ENCODE results near the gene AKT3.

AKT3 gene

DNA sequence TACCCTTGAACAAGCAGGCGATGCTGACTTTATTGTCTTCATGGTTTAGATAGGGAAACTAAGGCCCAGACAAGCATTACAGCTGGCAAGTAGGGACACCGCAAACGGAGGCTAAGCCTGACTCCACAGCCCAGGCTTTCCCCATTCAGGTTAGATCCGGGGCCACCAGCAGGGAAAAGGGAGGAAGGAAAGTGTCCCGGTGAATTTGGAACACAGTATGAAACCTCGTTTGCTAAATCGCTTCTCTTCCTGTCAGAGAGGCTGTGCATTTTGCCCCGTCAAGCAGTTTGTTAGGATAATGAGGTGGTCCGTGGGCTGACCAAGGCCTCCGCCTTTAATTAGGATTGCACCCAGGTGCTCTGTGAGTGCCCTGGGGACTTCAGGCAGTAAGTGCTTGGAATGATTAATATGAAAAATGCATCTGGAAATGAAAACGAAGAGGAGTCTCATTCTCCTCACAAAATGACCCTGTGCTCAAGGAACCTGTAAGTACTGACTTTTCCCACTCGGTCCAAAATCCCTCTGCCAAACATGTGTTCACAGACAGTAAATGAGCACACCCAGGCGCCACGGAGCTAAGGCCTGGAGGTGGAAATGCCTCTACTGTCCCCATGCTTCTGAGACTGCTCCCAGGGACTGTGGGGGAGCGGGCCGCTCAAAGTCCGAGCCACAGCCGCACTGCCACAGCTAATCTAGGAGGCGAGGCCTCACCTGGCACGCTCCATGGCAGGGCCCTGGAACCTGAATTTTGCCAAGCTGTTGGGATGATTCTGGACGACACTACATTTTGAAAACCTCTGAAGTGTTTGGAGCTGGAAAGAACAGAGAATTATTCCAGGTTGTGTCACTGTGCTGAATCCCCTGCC, 360.1 kb downstream of the AKT3 start:
- H3K4me3 Mint-ChIP-seq = no peak overlapping the region
- no peaks in the 10 kb centered on the region for H3K27me3 Mint-ChIP-seq (ENCODE audit: low read depth, poor library complexity)
- peaks cover 28% of the 10 kb centered on the region for H3K4me1 Mint-ChIP-seq
- DNase-seq = no peak
- TF ChIP-seq, protein P1, sequence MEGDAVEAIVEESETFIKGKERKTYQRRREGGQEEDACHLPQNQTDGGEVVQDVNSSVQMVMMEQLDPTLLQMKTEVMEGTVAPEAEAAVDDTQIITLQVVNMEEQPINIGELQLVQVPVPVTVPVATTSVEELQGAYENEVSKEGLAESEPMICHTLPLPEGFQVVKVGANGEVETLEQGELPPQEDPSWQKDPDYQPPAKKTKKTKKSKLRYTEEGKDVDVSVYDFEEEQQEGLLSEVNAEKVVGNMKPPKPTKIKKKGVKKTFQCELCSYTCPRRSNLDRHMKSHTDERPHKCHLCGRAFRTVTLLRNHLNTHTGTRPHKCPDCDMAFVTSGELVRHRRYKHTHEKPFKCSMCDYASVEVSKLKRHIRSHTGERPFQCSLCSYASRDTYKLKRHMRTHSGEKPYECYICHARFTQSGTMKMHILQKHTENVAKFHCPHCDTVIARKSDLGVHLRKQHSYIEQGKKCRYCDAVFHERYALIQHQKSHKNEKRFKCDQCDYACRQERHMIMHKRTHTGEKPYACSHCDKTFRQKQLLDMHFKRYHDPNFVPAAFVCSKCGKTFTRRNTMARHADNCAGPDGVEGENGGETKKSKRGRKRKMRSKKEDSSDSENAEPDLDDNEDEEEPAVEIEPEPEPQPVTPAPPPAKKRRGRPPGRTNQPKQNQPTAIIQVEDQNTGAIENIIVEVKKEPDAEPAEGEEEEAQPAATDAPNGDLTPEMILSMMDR (IDR thresholded peaks at IDR 0.05) = no peak
- H3K9me3 Mint-ChIP-seq = no peaks in the 10 kb centered on the region
- no peaks in the 10 kb centered on the region for H3K36me3 Mint-ChIP-seq (ENCODE audit: low read depth)
- no peak overlapping the region for H3K27ac Mint-ChIP-seq

DNA sequence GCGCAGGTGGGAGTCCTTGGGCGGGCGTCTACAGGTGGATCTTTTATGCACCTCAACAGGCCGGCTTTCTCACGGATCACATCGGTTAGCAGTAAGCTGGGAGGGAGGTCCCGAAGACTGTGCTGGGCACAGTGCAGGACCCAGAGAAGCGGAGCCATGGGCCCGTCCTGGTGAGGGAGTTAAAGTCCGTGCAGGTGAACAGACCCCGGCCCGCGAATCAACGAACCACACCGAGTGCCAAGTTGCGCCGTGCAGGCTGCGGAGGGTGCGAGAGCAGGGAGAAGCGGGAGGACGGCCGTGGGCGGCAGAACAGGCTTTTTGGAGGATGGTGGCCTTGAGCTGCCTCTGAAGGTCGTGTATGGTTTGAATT, 360.9 kb downstream of the AKT3 start:
- Mint-ChIP-seq H3K4me3 (no peak overlapping the region), H3K36me3 (ENCODE audit: low read depth) (no peaks in the 10 kb centered on the region), H3K27ac (no peak overlapping the region), H3K4me1 (peaks cover 20% of the 10 kb centered on the region), H3K9me3 (no peaks in the 10 kb centered on the region), H3K27me3 (ENCODE audit: low read depth, poor library complexity) (peaks cover 5% of the 10 kb centered on the region)
- DNase-seq = no peak
- TF ChIP-seq, protein P1 (IDR thresholded peaks at IDR 0.05) = no peak

DNA sequence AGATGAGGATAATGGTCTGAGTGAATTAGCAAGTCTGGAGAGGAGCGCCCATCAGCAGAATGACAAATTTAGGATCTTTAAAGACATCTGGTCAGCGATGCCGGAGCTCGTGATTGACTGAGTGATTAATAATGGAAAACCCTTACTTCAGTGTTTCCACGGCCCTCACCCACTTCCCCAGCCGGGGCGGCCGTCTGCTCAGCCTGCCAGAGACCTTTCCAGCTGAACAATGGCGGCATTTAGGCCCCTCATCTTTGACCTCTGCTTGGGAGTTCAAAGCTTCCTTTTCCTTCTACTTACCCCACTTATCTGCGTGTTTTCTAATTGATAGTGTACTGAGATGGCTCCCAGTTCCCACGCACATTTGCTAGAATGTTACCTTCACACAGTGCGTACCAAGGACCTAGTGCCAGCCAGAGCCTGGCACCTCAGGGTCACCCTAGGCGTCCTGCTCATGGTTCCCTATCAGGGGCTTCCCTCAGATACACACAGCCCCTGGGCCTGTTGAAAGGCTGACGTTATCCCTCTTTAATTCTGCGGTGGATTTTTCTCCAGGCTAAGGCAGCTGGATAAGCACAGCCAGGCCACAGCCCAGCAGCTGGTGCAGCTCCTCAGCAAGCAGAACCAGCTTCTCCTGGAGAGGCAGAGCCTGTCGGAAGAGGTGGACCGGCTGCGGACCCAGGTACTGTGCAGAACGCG, 361.4 kb downstream of the AKT3 start:
- TF ChIP-seq, protein P1 (IDR thresholded peaks at IDR 0.05) = no peak
- no peak overlapping the region for H3K4me3 Mint-ChIP-seq

DNA sequence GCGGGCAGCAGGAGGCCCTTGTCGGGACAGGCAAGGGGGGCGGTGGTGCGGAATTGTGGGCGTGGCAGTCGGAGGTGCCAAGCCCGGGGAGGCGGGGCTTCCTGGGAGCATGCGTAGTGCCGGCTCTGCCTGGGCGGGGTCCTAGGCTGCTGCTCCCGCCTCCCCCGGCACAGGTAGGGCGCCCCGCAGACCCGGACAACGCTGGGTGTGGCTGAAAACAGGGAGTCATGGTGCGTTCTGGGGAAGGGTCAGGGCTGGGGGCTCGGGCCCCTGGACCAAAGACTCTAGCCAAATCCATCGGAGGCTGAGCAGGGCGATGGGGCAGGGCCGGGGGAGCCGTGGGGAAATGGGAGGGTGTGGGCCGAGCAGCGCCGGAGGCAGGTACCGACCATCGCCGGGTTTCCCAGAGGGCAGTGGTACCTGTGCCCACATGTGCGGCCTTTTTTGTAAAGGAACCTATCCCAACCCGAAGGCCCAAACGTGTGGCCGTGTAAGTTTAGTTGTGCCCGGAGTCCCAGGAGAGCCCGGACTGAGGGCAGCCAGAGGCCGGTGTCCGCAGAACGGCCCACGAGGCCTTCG, 362.3 kb downstream of the AKT3 start:
- Mint-ChIP-seq H3K27me3 (ENCODE audit: low read depth, poor library complexity) (peaks cover 11% of the 10 kb centered on the region), H3K36me3 (ENCODE audit: low read depth) (no peaks in the 10 kb centered on the region), H3K9me3 (no peaks in the 10 kb centered on the region), H3K27ac (no peak overlapping the region), H3K4me3 (no peak overlapping the region), H3K4me1 (peaks cover 8% of the 10 kb centered on the region)
- no peak for DNase-seq
- TF ChIP-seq, protein P1 (IDR thresholded peaks at IDR 0.05) = no peak

More for the DNA sequence above, 361.4 kb downstream of the AKT3 start:
- Mint-ChIP-seq H3K4me1 (peaks cover 15% of the 10 kb centered on the region), H3K27me3 (ENCODE audit: low read depth, poor library complexity) (peaks cover 8% of the 10 kb centered on the region), H3K9me3 (no peaks in the 10 kb centered on the region), H3K27ac (no peak overlapping the region), H3K36me3 (ENCODE audit: low read depth) (no peaks in the 10 kb centered on the region)
- DNase-seq = no peak

DNA sequence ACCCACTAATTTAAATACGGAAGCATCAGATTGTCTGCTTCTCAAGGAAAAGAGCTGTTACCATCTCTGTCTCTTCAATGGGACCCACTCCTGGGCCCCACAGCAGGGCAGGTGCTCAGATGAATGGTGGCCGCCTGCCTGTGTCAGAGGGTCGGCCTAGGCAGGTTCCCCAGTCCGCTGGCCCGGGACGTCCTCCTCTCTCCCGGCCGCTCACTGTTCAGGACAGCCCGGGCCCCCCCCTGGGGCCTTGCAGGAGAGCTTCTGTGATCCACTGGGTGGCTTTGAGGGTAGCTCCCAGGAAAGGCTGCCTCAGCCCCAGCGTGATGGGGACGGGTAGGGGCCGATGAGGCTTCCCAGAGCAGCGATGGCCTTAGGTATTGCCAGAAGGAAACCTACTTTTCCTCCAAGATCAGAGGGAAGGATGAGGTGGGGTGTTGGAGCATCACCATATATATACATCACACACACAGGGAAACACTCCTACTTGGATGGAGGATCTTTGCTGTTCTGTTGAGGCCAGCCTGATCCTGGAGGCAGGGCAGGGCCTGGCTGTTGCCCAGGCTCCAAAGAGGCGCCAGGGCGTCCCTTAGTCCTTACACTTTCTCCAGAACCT, 362.9 kb downstream of the AKT3 start:
- DNase-seq = no peak
- Mint-ChIP-seq H3K27me3 (ENCODE audit: low read depth, poor library complexity) (peaks cover 17% of the 10 kb centered on the region), H3K36me3 (ENCODE audit: low read depth) (no peaks in the 10 kb centered on the region), H3K4me3 (no peak overlapping the region), H3K27ac (no peak overlapping the region), H3K4me1 (peaks cover 13% of the 10 kb centered on the region), H3K9me3 (no peaks in the 10 kb centered on the region)
- TF ChIP-seq, protein P1 (IDR thresholded peaks at IDR 0.05) = no peak
